ENCODE data around the gene ARPC4. TPM values are rescaled to one million over a fixed set of nuclear protein-coding genes. Genes with fewer than 3 reads are reported as not detected.
A peak's percentile ranks its signal among the peaks of the same experiment; 100 is the strongest.

ARPC4 gene
- total and polyA plus RNA-seq, 2 of the 13 experiments (the other 11 are each of a cell fraction or from before 2014, with no cell fraction given), result 30.1 to 83.6 TPM

- TF ChIP-seq ZNF670 (CRISPR knock-in tag; IDR thresholded peaks at IDR 0.05; ENCODE audit: borderline replicate concordance), result 0 out of 2 replicates have a peak, but pooled peaks have one; percentile 13
- TF ChIP-seq ZNF644 (CRISPR knock-in tag; IDR thresholded peaks at IDR 0.05; ENCODE audit: low read depth), result no peak
- TF ChIP-seq MED1 (CRISPR knock-in tag; IDR thresholded peaks at IDR 0.05), result peak; percentile 50
- peak; percentile 53; the same call in 1 of the 2 replicates for TF ChIP-seq TFDP2 (CRISPR knock-in tag; IDR thresholded peaks at IDR 0.05)
- no peak for TF ChIP-seq ZNF777 (CRISPR knock-in tag; IDR thresholded peaks at IDR 0.05)
- no peak for TF ChIP-seq SYNCRIP (IDR thresholded peaks at IDR 0.05; ENCODE audit: insufficient read depth, low read depth, low read length)
- TF ChIP-seq ZBED4 (CRISPR knock-in tag; IDR thresholded peaks at IDR 0.05; ENCODE audit: borderline replicate concordance), result 0 out of 2 replicates have a peak, but pooled peaks have one; percentile 4
- TF ChIP-seq ZNF225 (CRISPR knock-in tag; IDR thresholded peaks at IDR 0.05), result no peak
- 0 out of 2 replicates have a peak, but pooled peaks have one; percentile 28 for TF ChIP-seq ZNF441 (CRISPR knock-in tag; IDR thresholded peaks at IDR 0.05; ENCODE audit: borderline replicate concordance)
- TF ChIP-seq ELK4 (CRISPR knock-in tag; IDR thresholded peaks at IDR 0.05; ENCODE audit: borderline replicate concordance), result peak; percentile 97; the same call in 1 of the 2 replicates
- no peak; the same call in 1 of the 2 replicates for TF ChIP-seq ZNF160 (CRISPR knock-in tag; IDR thresholded peaks at IDR 0.05)
- TF ChIP-seq ZNF556 (CRISPR knock-in tag; IDR thresholded peaks at IDR 0.05; ENCODE audit: borderline replicate concordance), result peak; percentile 67; the same call in 1 of the 2 replicates
- no peak for TF ChIP-seq HMG20A (CRISPR knock-in tag; IDR thresholded peaks at IDR 0.05; ENCODE audit: borderline replicate concordance)
- TF ChIP-seq ELF4 (CRISPR knock-in tag; IDR thresholded peaks at IDR 0.05; ENCODE audit: borderline replicate concordance), result peak; percentile 91
- TF ChIP-seq HMGXB3 (CRISPR knock-in tag; IDR thresholded peaks at IDR 0.05; ENCODE audit: borderline replicate concordance), result no peak
These were observed at the start of gene ARPC4, which contains the start of gene TADA3 (continued) for GRCh38 chr3:9792405-9793160.

All from HepG2 (cell line).